ENCODE results near the gene CABCOCO1.

- TF ChIP-seq ZNF274 (IDR thresholded peaks at IDR 0.05; ENCODE audit: low read depth, low read length) (no peak), YY1 (IDR thresholded peaks at IDR 0.05; ENCODE audit: insufficient read depth, insufficient read length) (no peak), SUZ12 (IDR thresholded peaks at IDR 0.05; ENCODE audit: extremely low read depth, insufficient read depth, insufficient read length) (no peak)
Observed at GRCh38 chr10:61702584-61702983, 39.9 kb downstream of the CABCOCO1 start.

Data from NT2/D1 (cell line).